MM.1S (cell line): ENCODE measurements around the gene ZIC4.

ENCODE experiments used
- EZH2 ChIP-seq: fragments of 300-600 bp; sonication (generic); optimal IDR thresholded peaks from 2 replicates; pipeline ENCODE3; 2017; ENCODE audit warnings: low read depth, mild to moderate bottlenecking, antibody characterized with exemption, low read length, mixed read lengths
- EZH2phosphoT487 ChIP-seq: fragments of 300-600 bp; sonication (generic); IDR thresholded peaks from 2 replicates; pipeline ENCODE4 v1.6.1; 2018; ENCODE audit warnings: antibody characterized with exemption, low read length
- TF ChIP-seq, protein P1 (sequence below): fragments of 300-600 bp; sonication (generic); IDR thresholded peaks from 2 replicates; pipeline ENCODE4 v1.5.1; 2016; ENCODE audit warnings: antibody characterized with exemption, low read length, mixed read lengths

GRCh38 chr3:147401421-147401820, 4.9 kb downstream of the ZIC4 start:
- TF ChIP-seq, protein P1, sequence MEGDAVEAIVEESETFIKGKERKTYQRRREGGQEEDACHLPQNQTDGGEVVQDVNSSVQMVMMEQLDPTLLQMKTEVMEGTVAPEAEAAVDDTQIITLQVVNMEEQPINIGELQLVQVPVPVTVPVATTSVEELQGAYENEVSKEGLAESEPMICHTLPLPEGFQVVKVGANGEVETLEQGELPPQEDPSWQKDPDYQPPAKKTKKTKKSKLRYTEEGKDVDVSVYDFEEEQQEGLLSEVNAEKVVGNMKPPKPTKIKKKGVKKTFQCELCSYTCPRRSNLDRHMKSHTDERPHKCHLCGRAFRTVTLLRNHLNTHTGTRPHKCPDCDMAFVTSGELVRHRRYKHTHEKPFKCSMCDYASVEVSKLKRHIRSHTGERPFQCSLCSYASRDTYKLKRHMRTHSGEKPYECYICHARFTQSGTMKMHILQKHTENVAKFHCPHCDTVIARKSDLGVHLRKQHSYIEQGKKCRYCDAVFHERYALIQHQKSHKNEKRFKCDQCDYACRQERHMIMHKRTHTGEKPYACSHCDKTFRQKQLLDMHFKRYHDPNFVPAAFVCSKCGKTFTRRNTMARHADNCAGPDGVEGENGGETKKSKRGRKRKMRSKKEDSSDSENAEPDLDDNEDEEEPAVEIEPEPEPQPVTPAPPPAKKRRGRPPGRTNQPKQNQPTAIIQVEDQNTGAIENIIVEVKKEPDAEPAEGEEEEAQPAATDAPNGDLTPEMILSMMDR: no peak
- TF ChIP-seq EZH2: no peak
- TF ChIP-seq EZH2phosphoT487: no peak
